NCI-H2171 treated with DMSO at 0.1 percent for 48 hours (cell line): ENCODE data around the gene MCCD1.
A peak's percentile ranks its signal among the peaks of the same experiment; 100 is the strongest.

Experiments
- DNase-seq: peaks from one replicate; lab custom pipeline; 2025; lab: John Stamatoyannopoulos, UW

MCCD1 gene

GRCh38 chr6:31513456-31514165 lies 15.2 kb upstream of the MCCD1 start:
- DNase-seq: no peak

- no peak for DNase-seq
Measured at GRCh38 chr6:31521835-31522234, 6.9 kb upstream of the MCCD1 start.

DNA sequence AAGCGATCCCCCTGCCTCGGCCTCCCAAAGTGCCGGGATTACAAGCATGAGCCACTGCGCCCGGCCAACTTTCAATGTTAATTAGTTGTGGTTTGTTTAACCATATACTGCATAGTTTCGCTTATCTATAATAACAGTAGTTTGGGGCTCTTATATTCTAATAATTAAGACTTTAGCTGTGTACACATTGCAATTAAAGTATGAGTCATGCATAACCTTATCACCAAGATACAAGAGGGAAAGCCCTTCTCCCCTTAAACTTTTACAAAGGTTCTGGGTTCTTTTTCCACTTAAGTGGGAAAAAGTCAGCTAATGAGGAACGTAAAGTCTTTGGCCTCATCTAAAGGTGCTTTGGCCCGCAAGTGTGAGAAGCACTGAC lies 3.2 kb upstream of the MCCD1 start:
- DNase-seq: no peak

DNA sequence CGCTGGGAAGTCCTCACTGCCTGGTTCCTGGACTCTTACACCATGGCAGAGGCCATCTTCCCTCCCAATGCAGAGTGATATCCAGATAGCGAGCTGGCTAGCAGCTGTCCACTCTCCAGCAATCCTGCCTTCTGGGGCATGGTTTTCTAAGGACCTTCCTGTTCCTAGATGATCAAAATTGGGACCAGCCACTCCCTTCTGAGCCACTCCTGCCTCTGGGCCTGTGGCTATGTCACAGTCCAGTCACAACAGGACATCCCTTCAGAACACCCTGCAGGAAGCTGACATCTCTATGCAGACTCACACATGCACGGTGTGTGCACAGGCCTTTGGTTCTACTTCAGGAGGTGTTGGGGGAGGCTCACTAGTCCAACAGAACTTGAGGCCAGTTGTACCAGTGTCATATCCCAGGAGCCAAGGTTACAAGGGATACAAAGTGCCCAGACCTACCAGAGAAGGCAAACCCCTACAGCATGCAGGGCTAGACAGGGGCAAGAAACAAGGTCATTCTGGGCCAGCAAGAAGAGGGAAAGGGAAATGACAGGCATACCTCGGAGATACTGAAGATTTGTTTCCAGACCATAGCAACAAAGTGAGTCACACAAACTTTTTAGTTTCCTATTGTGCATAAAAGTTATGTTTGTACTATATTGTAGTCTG lies 2.7 kb upstream of the MCCD1 start:
- DNase-seq: no peak

GRCh38 chr6:31528307-31528777 lies 420 bp upstream of the MCCD1 start:
- no peak for DNase-seq

DNA sequence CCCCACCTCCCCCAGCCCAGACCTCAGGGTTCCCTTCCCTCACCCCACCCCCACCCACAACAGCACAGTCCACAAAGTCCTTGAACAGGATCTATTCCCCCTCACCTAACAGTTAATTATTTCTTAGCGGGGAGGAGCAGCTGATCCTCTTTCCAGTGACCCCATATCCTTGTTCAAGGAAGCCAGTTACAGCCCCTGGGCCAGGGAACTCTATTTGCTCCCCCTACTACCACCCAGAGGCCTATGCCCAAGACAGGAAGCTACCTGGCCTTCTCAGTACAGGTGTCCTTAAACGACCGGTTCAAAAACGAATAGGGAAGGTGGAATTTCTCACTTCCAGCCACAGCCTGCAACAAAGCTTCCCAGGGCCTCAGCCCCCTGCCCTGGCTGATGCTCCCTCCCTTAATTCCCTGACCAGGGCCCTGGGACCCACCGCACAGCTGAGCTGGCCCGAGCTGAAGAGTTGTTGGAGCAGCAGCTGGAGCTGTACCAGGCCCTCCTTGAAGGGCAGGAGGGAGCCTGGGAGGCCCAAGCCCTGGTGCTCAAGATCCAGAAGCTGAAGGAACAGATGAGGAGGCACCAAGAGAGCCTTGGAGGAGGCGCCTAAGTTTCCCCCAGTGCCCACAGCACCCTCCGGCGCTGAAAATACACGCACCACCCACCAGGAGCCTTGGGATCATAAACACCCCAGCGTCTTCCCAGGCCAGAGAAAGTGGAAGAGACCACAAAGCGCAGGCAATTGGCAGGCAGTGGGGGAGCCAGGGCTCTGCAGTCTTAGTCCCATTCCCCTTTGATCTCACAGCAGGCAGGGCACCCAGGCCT lies 778 bp downstream of the MCCD1 start:
- DNase-seq: no peak

DNA sequence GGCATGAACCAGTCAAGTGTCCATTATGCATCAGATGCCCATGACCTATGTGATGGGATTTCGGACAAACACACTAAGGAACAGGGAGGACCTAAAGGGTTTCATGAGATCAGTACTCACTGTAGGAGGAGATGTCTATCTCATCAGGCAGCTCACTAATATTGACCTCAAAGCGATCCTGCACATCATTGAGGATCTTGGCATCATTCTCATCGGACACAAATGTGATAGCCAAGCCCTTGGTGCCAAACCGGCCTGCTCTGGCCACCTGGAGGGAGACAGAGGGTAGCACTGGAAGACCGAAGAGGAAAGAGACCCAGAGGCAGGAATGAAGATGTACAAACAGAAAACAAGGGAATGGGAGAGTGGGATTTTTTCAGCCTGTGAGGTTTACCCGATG lies 1.9 kb downstream of the MCCD1 start:
- DNase-seq: no peak

- no peak for DNase-seq
Measured at GRCh38 chr6:31531162-31531561, 2.4 kb downstream of the MCCD1 start.

DNA sequence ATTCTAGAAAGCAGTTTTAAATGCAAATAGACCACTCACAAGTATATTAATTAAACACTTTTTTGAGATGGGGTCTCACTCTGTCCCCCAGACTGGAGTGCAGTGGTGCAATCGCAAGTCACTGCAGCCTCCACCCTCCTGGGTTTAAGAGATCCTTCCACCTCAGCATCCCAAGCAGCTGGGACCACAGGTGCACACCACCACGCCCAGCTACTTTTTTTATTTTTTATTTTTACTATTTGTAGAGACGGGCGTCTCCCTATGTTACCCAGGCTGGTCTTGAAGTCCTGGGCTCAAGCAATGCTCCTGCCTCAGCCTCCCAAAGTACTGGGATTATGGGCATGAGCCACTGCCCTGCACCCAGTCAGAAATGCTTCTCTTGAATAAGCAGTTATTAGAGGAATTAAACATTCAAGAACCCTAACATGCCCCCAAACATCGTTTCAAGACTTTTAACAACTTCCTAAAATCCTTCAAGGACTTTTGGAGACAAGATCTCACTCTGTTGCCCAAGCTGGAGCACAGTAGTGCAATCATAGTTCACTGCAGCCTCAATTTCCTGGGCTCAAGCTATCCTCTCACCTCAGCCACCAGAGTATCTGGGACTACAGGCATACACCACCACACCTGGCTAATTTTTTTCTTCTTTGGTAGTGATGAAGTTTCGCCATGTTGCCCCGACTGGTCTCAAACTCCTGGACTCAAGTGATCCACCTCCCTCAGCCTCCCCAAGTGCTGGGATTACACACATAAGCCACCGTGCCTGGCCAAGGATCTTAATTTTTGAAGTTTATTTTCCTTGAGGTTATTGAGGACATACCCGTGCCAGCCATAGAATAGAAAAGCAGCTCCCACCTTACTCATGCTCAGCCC lies 3.2 kb downstream of the MCCD1 start:
- DNase-seq: no peak

DNA sequence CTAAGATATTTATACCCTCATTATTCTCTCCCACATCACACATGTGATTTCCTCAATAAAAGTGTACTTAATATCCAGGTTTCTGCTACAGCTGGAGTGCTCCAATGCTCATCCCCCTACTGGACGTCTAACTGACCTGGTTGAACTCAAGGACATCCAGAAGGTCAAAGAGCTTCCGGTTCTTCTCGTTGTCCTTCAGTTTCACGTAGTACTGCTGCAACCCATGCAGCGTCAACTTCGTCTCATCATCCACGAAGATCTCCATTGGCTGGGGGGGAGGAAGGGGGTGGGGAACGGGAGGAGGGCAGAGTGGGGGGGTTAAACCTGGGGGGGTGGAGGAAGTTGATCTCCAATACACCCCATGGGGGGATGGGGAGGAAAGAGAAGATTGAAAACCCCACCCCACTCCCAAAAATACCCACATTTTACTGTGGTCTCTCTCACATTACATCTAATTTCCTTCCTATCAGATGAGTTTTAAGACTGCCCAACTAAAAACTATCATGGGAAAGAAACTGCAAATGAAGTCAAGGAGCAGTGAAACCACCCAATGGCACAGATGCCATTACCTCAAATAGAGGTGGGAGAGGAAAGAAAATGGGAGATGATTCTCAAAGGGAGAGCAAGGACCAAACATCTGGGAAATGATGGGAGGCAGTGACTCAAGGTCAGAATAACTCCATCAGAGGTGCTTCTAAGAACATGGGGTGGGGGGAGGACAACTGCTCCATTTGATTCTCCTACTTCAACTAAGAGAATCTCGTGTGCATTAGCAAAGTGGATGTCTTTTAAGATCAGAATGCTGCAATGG lies 4.1 kb downstream of the MCCD1 start:
- DNase-seq: no peak

DNA sequence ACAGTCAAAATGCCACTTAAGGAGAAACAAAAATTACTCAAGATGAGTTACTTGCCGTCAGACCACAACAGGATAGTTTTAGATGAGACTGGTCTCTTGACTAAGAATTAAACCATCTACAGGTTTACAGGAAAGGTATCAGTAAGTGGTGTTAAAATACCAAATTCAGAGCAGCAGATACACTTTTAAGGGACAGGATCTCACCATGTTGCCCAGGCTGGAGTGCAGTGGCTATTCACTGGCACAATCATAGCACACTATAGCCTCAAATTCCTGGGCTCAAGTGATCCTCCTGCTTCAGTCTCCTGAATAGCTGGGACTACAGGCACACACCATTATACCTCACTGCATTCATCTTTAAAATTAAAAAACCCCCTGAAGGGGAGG lies 4.7 kb downstream of the MCCD1 start:
- no peak for DNase-seq

- DNase-seq: no peak
Measured at GRCh38 chr6:31534011-31534410, 5.2 kb downstream of the MCCD1 start.

GRCh38 chr6:31534521-31535040 lies 5.8 kb downstream of the MCCD1 start:
- no peak for DNase-seq

DNA sequence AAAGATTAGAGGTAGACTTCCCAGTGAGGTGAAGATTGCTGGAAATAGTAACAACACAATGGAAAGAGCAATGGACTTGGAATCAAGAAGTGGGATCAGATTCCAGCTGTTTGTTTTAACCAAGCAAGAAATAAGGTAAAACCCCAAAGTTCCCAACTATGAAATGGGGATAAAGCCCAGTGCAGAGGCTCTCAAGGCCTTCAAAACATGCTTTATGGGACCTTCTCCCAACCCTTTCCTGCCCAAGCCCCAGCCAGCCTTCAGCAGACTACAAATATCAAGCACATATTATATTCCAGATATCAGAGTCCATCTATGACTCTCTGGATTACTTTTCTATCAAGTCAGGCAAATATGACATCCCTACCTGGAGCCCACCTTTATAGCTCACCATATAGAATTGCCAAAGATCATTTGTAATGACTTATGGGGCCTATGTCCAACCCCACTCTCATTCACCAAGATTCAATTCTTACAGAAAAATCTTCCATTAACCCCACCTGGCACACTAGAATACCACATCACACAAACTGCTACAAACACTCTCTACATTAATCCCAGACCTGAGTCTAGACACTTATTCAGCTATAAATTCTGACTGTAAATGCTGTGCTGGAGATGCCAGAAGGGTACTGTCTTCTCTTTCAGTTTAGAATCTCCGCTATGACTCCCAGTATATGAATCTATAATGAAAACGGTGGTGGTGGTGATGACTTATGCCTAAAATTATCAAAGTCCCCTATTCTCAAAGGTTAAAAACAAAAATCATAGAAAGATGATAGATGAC lies 7.0 kb downstream of the MCCD1 start:
- DNase-seq: no peak

DNA sequence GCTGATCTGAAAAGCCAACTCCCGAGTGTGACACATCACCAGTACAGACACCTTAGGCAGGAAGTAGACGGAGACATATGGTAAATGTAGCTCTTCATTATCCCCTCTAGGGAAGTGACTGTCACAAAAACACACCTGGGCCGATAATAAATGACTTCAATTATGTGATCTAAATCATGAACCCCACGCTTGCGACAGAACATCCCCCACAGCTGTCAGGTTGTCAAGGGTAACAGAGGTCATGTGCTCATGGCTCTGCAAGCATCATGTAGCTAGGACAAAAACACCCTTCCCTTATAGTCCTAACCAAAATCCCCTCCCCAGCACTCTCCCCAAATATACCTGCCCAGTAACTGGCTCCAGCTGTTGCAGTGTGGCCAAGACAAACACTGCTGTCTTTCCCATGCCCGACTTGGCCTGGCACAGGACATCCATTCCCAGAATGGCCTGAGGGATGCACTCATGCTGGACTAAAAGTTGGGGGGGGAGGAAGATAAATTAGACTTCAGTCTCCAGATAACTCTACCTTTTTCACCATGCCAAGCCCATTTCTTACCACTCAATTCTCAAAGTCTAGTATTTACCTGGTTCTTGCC lies 10.1 kb downstream of the MCCD1 start:
- DNase-seq: no peak

GRCh38 chr6:31540640-31541039 lies 11.9 kb downstream of the MCCD1 start:
- DNase-seq: no peak

DNA sequence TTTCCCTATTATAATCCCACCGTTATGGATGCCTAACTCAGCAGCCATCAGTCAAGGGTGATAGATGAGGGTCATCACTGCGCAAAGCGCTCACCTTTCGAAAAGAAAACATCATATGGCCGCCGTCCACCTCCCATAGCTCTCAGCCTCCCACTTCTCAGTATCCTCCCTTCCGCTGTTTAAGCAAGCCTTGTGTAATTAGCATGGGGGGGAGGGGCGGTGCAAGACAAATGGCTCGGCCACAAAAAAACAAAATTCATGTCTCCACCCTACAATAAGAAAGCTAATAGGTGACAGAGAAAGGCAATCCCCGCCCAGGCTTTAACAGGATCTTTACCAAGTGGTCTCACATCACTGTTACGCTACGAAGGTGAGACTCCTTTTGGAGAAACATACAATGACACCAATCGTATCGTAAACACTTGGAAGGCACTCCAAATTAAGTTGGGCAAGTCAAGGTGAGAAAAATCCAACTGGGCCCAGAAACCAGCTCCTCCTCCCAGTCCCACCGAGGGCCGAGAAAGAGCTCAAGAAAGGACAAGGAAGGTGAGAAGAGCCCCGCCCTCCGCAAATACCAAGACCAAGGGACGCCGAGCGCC lies 12.4 kb downstream of the MCCD1 start:
- peak; percentile 72 for DNase-seq

GRCh38 chr6:31541658-31542521 lies 13.1 kb downstream of the MCCD1 start, which contains the start of gene DDX39B:
Gene DDX39B (minus strand): TSS chr6:31542003. CDS start chr6:31540532, 1,471 bp downstream.
- peak; percentile 98 for DNase-seq
